GM18870 (cell line): ENCODE measurements around the gene RTL10.

Experiments used
- ATAC-seq: cut with Tn5 transposase; IDR thresholded peaks from one replicate; pipeline ENCODE4 v1.9.1; 2021; ENCODE audit warnings: moderate library complexity; ENCODE audit not compliant: unreplicated experiment

The RTL10 gene

GRCh38 chr22:19812910-19813309 lies 41.8 kb downstream of the RTL10 start:
- ATAC-seq = no peak

- no peak for ATAC-seq
Measured at GRCh38 chr22:19811811-19812771, 42.6 kb downstream of the RTL10 start.

GRCh38 chr22:19811211-19811621 lies 43.5 kb downstream of the RTL10 start:
- no peak for ATAC-seq

- ATAC-seq = no peak
Measured at GRCh38 chr22:19810381-19811201, 44.1 kb downstream of the RTL10 start.

- ATAC-seq = no peak
Measured at GRCh38 chr22:19809741-19810140, 44.9 kb downstream of the RTL10 start.

GRCh38 chr22:19808873-19809478 lies 45.7 kb downstream of the RTL10 start:
- ATAC-seq = no peak

- no peak for ATAC-seq
Measured at GRCh38 chr22:19807914-19808872, 46.5 kb downstream of the RTL10 start.

- no peak for ATAC-seq
Measured at GRCh38 chr22:19807161-19807913, 47.3 kb downstream of the RTL10 start.

GRCh38 chr22:19806213-19807160 lies 48.2 kb downstream of the RTL10 start:
- ATAC-seq = no peak

GRCh38 chr22:19805821-19806212 lies 48.9 kb downstream of the RTL10 start:
- ATAC-seq = no peak
